Measurements from ENCODE around the gene LBH. TPM values are rescaled to one million over a fixed set of nuclear protein-coding genes. Genes with fewer than 3 reads are reported as not detected.

Gene LBH
- total RNA-seq, 3 donors from 2014 or later: 102 to 143 (median 119) TPM

- ATAC-seq (no peak), DNase-seq (no peak)
- Mint-ChIP-seq H3K4me3 (no peak overlapping the region), H3K36me3 (ENCODE audit: insufficient read depth) (no peaks in the 10 kb centered on the region), H3K9me3 (peaks cover 8% of the 10 kb centered on the region), H3K27me3 (ENCODE audit: low read depth) (no peaks in the 10 kb centered on the region), H3K4me1 (ENCODE audit: low read depth) (peaks cover 14% of the 10 kb centered on the region)
These were observed 69.3 kb downstream of the LBH start for GRCh38 chr2:30300456-30301221.

GRCh38 chr2:30301551-30301950 is 70.2 kb downstream of the LBH start:
- Mint-ChIP-seq H3K9me3 (peaks cover 8% of the 10 kb centered on the region), H3K4me3 (no peak overlapping the region), H3K27me3 (ENCODE audit: low read depth) (no peaks in the 10 kb centered on the region), H3K36me3 (ENCODE audit: insufficient read depth) (no peaks in the 10 kb centered on the region), H3K4me1 (ENCODE audit: low read depth) (peaks cover 19% of the 10 kb centered on the region)
- no peak for ATAC-seq
- no peak for DNase-seq

- no peaks in the 10 kb centered on the region for H3K27me3 Mint-ChIP-seq (ENCODE audit: low read depth)
- H3K4me3 Mint-ChIP-seq: no peak overlapping the region
- H3K36me3 Mint-ChIP-seq (ENCODE audit: insufficient read depth): no peaks in the 10 kb centered on the region
- no peak for DNase-seq
- H3K4me1 Mint-ChIP-seq (ENCODE audit: low read depth): peaks cover 21% of the 10 kb centered on the region
- no peak for ATAC-seq
- H3K9me3 Mint-ChIP-seq: no peaks in the 10 kb centered on the region
These were observed 71.2 kb downstream of the LBH start for GRCh38 chr2:30302566-30302965.

GRCh38 chr2:30303095-30303494 is 71.8 kb downstream of the LBH start:
- Mint-ChIP-seq H3K4me3 (no peak overlapping the region), H3K27me3 (ENCODE audit: low read depth) (no peaks in the 10 kb centered on the region), H3K9me3 (no peaks in the 10 kb centered on the region), H3K4me1 (ENCODE audit: low read depth) (peaks cover 20% of the 10 kb centered on the region), H3K36me3 (ENCODE audit: insufficient read depth) (no peaks in the 10 kb centered on the region)
- DNase-seq: no peak
- ATAC-seq: no peak

- no peaks in the 10 kb centered on the region for H3K9me3 Mint-ChIP-seq
- peaks cover 19% of the 10 kb centered on the region for H3K4me1 Mint-ChIP-seq (ENCODE audit: low read depth)
- no peak overlapping the region for H3K4me3 Mint-ChIP-seq
- H3K27me3 Mint-ChIP-seq (ENCODE audit: low read depth): no peaks in the 10 kb centered on the region
- peak; percentile 45 to 74 for ATAC-seq
- no peak for DNase-seq
- H3K36me3 Mint-ChIP-seq (ENCODE audit: insufficient read depth): no peaks in the 10 kb centered on the region
These were observed 73.9 kb downstream of the LBH start for GRCh38 chr2:30305235-30305634.

- peaks cover 28% of the 10 kb centered on the region for H3K4me1 Mint-ChIP-seq (ENCODE audit: low read depth)
- ATAC-seq: peak; percentile 56 to 61
- H3K36me3 Mint-ChIP-seq (ENCODE audit: insufficient read depth): no peaks in the 10 kb centered on the region
- no peak for DNase-seq
- no peaks in the 10 kb centered on the region for H3K27me3 Mint-ChIP-seq (ENCODE audit: low read depth)
- H3K9me3 Mint-ChIP-seq: no peaks in the 10 kb centered on the region
- no peak overlapping the region for H3K4me3 Mint-ChIP-seq
These were observed 75.2 kb downstream of the LBH start for GRCh38 chr2:30306522-30306921.

- DNase-seq (no peak), ATAC-seq (no peak)
- H3K4me1 Mint-ChIP-seq (ENCODE audit: low read depth): peaks cover 39% of the 10 kb centered on the region
- no peaks in the 10 kb centered on the region for H3K9me3 Mint-ChIP-seq
- H3K27me3 Mint-ChIP-seq (ENCODE audit: low read depth): no peaks in the 10 kb centered on the region
- H3K36me3 Mint-ChIP-seq (ENCODE audit: insufficient read depth): no peaks in the 10 kb centered on the region
- H3K4me3 Mint-ChIP-seq: no peak overlapping the region
These were observed 76.9 kb downstream of the LBH start for GRCh38 chr2:30308280-30308679.

Other genes with a start within 250 kb of the LBH start
- 10 to 100 TPM; 13.7 to 20.6 (median 15.4) TPM for gene YPEL5, start 84.5 kb upstream of the LBH start, total RNA-seq
- gene LCLAT1, start 215.7 kb downstream of the LBH start, total RNA-seq: 10 to 100 TPM; 24.3 to 27.4 (median 26.2) TPM

Measured in activated T-cell treated with anti-CD3 and anti-CD28 coated beads, Interleukin-2, amount 50 U/mL, for 4 hours (primary cell).